Naive B cell (primary cell): ENCODE results near the gene PIK3R3. TPM values are rescaled to one million over a fixed set of nuclear protein-coding genes. Genes with fewer than 3 reads are reported as not detected.

ENCODE experiments used
- ATAC-seq, 2 donors: fragments of 150-1000 bp; cut with Tn5 transposase; 2 replicates each; pipeline ENCODE4 v1.10.0; 2021; ENCODE audit warnings: low read depth in 2 of 2, mild to moderate bottlenecking in 2 of 2, moderate library complexity in 2 of 2
- DNase-seq: peaks from one replicate; pipeline ENCODE4 v3.0.0; 2022
- H3K27ac Mint-ChIP-seq, 6 donors: one replicate each; pipeline ENCODE4 v1.8.0; 2020 to 2022; ENCODE audit warnings: mild to moderate bottlenecking in 6 of 6, mixed read lengths in 6 of 6, moderate library complexity in 5 of 6, inconsistent platforms in 2 of 6
- H3K27me3 Mint-ChIP-seq, 3 donors: one replicate each; pipeline ENCODE4 v1.8.0; 2021 to 2022; ENCODE audit warnings: mixed read lengths in 3 of 3, mild to moderate bottlenecking in 1 of 3
- H3K36me3 Mint-ChIP-seq, 2 donors: one replicate each; pipeline ENCODE4 v1.8.0; 2020 to 2022; ENCODE audit warnings: mixed read lengths in 2 of 2, inconsistent platforms in 1 of 2, mild to moderate bottlenecking in 1 of 2
- H3K4me1 Mint-ChIP-seq, 3 donors: one replicate each; pipeline ENCODE4 v1.8.0; 2020 to 2022; ENCODE audit warnings: mixed read lengths in 3 of 3, inconsistent platforms in 1 of 3, mild to moderate bottlenecking in 1 of 3, moderate library complexity in 1 of 3
- H3K4me3 Mint-ChIP-seq, 8 donors: one replicate each; pipeline ENCODE4 v1.8.0; 2020 to 2022; ENCODE audit warnings: mild to moderate bottlenecking in 8 of 8, mixed read lengths in 8 of 8, moderate library complexity in 8 of 8, inconsistent platforms in 2 of 8
- H3K9me3 Mint-ChIP-seq, 7 donors: one replicate each; pipeline ENCODE4 v1.8.0; 2020 to 2022; ENCODE audit warnings: mixed read lengths in 7 of 7, mild to moderate bottlenecking in 5 of 7, inconsistent platforms in 2 of 7, moderate library complexity in 1 of 7
- polyA plus RNA-seq, 6 donors: library from polyadenylated mRNA; unstranded; fragments of 300-500 nt; fragmentation: Illumina TruSeq; gene quantifications; one replicate each; pipeline ENCODE4 v1.2.3, GENCODE V29; 2021; ENCODE audit warnings: low read depth in 6 of 6

PIK3R3 gene
- polyA plus RNA-seq = under 1 TPM in 3 of 6 donors, not detected in 3; 0.11 to 0.31 (median 0.25) TPM

GRCh38 chr1:46132529-46133180 lies at the start of gene PIK3R3:
Gene PIK3R3, minus strand, starts transcription at chr1:46132629. Its CDS starts 677 bp downstream, at chr1:46131952.
- DNase-seq (peak; percentile 76), ATAC-seq (peak; percentile 87 to 91)
- H3K4me1 Mint-ChIP-seq = peaks cover 21 to 28% (median 24%) of the 10 kb centered on the region in 3 donors
- H3K27me3 Mint-ChIP-seq = peaks cover 41 to 54% (median 53%) of the 10 kb centered on the region in 3 donors
- peak within 1 kb of the TSS; percentile 95 to 100 (median 98) for H3K4me3 Mint-ChIP-seq
- peak within 1 kb of the TSS; percentile 85 to 96 (median 88) for H3K27ac Mint-ChIP-seq
- H3K36me3 Mint-ChIP-seq = no peaks in the 10 kb centered on the region
- H3K9me3 Mint-ChIP-seq = peaks cover 0 to 3% (median 0%) of the 10 kb centered on the region in 7 donors

DNA sequence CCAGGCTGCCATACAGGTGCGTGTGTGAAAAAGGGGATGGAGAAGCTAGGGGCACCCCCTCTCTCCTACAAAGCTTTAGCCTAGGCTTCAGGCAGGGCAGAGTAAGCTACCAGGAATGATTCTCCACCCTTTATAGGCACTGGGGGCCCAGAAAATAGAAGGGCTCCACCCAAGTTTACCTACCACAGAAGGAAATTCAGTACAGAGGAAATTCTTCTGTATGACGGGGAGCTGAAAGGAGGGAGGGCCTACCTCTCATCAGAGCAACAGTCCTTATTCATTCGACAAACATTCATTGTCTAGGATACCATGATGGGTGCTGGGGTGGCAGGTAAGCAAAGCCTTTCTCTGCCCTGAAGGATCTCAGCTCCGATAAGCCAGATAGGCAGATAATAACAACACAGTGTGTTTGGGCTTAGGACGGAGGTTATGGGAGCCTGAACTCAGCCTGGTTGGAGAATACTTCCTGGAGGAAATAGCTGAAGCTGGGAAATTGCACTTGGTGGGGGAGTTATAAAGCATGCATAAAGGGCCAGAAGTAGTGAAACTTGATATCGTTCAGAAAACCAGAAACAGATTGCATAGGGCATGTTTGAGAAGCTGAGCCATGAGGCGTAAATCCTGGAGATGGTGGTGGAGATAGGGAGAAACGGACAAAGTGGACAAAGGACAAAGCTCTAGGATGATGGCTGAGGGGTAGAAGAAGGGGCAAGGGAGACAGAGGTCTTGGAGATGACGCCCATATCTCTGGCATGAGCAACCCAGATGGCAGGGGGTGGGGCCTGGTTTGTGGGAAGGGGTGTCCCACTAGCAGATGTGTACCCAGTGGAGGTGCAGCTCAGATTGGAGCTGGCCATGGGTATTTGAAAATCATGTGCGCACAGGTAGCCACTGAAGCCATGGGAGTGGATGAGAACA lies 49.2 kb upstream of the PIK3R3 start:
- Mint-ChIP-seq H3K36me3 (no peaks in the 10 kb centered on the region), H3K4me3 (no peak overlapping the region), H3K9me3 (no peaks in the 10 kb centered on the region), H3K4me1 (peaks cover 9 to 14% (median 14%) of the 10 kb centered on the region in 3 donors), H3K27ac (peak overlapping the region in 1 of 6 donors; percentile 3), H3K27me3 (no peaks in the 10 kb centered on the region)
- DNase-seq = no peak
- ATAC-seq = no peak

DNA sequence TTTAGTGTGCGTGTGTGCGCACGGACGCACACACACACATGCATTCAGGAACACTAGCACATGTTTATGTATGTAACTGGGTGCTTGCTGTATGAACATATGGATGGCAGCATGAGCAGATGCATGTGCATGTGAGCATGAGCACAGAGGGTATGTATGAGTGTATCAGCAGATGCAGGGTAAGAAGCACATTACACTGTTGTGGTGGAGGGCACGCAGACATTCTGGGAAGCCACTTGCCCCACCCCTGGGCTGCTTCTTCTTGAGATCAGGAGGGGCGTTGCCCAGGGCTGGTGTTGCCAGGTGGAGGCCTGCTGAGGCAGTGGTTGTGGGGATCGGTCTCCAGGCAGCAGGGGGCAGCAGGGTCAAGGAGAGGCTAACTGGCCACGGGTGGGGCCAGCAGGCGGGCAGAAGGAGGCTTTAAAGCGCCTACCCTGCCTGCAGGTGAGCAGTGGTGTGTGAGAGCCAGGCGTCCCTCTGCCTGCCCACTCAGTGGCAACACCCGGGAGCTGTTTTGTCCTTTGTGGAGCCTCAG lies 47.7 kb upstream of the PIK3R3 start:
- DNase-seq = no peak
- Mint-ChIP-seq H3K36me3 (no peaks in the 10 kb centered on the region), H3K4me3 (no peak overlapping the region), H3K27ac (no peak overlapping the region), H3K27me3 (no peaks in the 10 kb centered on the region), H3K4me1 (peaks cover 8 to 12% (median 9%) of the 10 kb centered on the region in 3 donors), H3K9me3 (no peaks in the 10 kb centered on the region)
- no peak for ATAC-seq

GRCh38 chr1:46179138-46180081 lies 47.0 kb upstream of the PIK3R3 start:
- H3K27me3 Mint-ChIP-seq = no peaks in the 10 kb centered on the region
- H3K36me3 Mint-ChIP-seq = no peaks in the 10 kb centered on the region
- ATAC-seq = peak; percentile 76 to 82
- no peak overlapping the region for H3K4me3 Mint-ChIP-seq
- no peaks in the 10 kb centered on the region for H3K9me3 Mint-ChIP-seq
- peaks cover 6% of the 10 kb centered on the region in 3 donors for H3K4me1 Mint-ChIP-seq
- DNase-seq = peak; percentile 53
- no peak overlapping the region for H3K27ac Mint-ChIP-seq

- peaks cover 4 to 8% (median 5%) of the 10 kb centered on the region in 3 donors for H3K4me1 Mint-ChIP-seq
- DNase-seq = no peak
- no peaks in the 10 kb centered on the region for H3K9me3 Mint-ChIP-seq
- no peaks in the 10 kb centered on the region for H3K27me3 Mint-ChIP-seq
- no peak within 1 kb of the TSS for H3K4me3 Mint-ChIP-seq
- no peaks in the 10 kb centered on the region for H3K36me3 Mint-ChIP-seq
- H3K27ac Mint-ChIP-seq = peak within 1 kb of the TSS in 2 of 6 donors; percentile 5 to 38
- ATAC-seq = no peak
These were observed 43.9 kb upstream of the PIK3R3 start, which contains the start of gene P3R3URF for GRCh38 chr1:46176211-46176865. Gene P3R3URF, minus strand, starts transcription at chr1:46176488. Its CDS starts 17 bp downstream, at chr1:46176471.

GRCh38 chr1:46175243-46175642 lies 42.8 kb upstream of the PIK3R3 start:
- H3K36me3 Mint-ChIP-seq = no peaks in the 10 kb centered on the region
- peaks cover 4 to 8% (median 5%) of the 10 kb centered on the region in 3 donors for H3K4me1 Mint-ChIP-seq
- DNase-seq = no peak
- no peaks in the 10 kb centered on the region for H3K9me3 Mint-ChIP-seq
- H3K27me3 Mint-ChIP-seq = no peaks in the 10 kb centered on the region
- H3K4me3 Mint-ChIP-seq = no peak overlapping the region
- H3K27ac Mint-ChIP-seq = no peak overlapping the region
- ATAC-seq = no peak

GRCh38 chr1:46174448-46175231 lies 42.2 kb upstream of the PIK3R3 start, which contains the start of gene TSPAN1:
Gene TSPAN1, plus strand, starts transcription at chr1:46175087. Its CDS starts 6,021 bp downstream, at chr1:46181108.
- DNase-seq (no peak), ATAC-seq (no peak)
- Mint-ChIP-seq H3K4me3 (no peak within 1 kb of the TSS), H3K27me3 (no peaks in the 10 kb centered on the region), H3K4me1 (peaks cover 4 to 8% (median 5%) of the 10 kb centered on the region in 3 donors), H3K36me3 (no peaks in the 10 kb centered on the region), H3K27ac (no peak within 1 kb of the TSS), H3K9me3 (no peaks in the 10 kb centered on the region)

- no peak overlapping the region for H3K27ac Mint-ChIP-seq
- H3K36me3 Mint-ChIP-seq = no peaks in the 10 kb centered on the region
- DNase-seq (no peak), ATAC-seq (peak; percentile 57 to 61)
- H3K4me1 Mint-ChIP-seq = peaks cover 4 to 8% (median 5%) of the 10 kb centered on the region in 3 donors
- H3K4me3 Mint-ChIP-seq = no peak overlapping the region
- no peaks in the 10 kb centered on the region for H3K9me3 Mint-ChIP-seq
- peaks cover 0 to 5% (median 0%) of the 10 kb centered on the region in 3 donors for H3K27me3 Mint-ChIP-seq
These were observed 41.0 kb upstream of the PIK3R3 start for GRCh38 chr1:46173361-46173856.

DNA sequence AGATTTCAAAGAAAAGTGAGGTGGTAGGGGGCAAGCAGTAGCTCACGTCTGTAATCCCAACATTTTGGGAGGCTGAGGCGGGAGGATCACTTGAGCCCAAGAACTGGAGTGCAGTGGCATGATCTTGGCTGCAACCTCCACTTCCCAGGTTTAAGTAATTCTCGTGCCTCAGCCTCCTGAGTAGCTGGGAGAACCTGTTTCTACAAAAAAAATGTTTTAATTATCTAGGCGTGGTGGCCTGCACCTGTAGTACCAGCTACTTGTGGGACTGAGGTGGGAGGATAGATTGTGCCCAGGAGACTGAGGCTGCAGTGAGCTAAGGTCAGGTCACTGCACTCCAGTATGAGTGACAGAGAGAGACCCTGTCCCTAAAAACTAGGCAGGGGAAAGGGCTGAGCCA lies 39.9 kb upstream of the PIK3R3 start:
- H3K4me1 Mint-ChIP-seq = peaks cover 8 to 12% (median 10%) of the 10 kb centered on the region in 3 donors

GRCh38 chr1:46171871-46172270 lies 39.4 kb upstream of the PIK3R3 start:
- peaks cover 0 to 7% (median 5%) of the 10 kb centered on the region in 3 donors for H3K27me3 Mint-ChIP-seq
- H3K27ac Mint-ChIP-seq = peak overlapping the region in 2 of 6 donors; percentile 84 to 93
- no peaks in the 10 kb centered on the region for H3K9me3 Mint-ChIP-seq
- H3K4me1 Mint-ChIP-seq = peaks cover 11 to 16% (median 14%) of the 10 kb centered on the region in 3 donors
- H3K36me3 Mint-ChIP-seq = no peaks in the 10 kb centered on the region
- H3K4me3 Mint-ChIP-seq = peak overlapping the region in 1 of 8 donors; percentile 30
- ATAC-seq (no peak), DNase-seq (no peak)

More for the DNA sequence above, 39.9 kb upstream of the PIK3R3 start:
- DNase-seq = no peak
- no peaks in the 10 kb centered on the region for H3K9me3 Mint-ChIP-seq
- ATAC-seq = no peak
- H3K36me3 Mint-ChIP-seq = no peaks in the 10 kb centered on the region
- peak overlapping the region in 1 of 6 donors; percentile 84 for H3K27ac Mint-ChIP-seq
- H3K4me3 Mint-ChIP-seq = peak overlapping the region in 2 of 8 donors; percentile 17 to 30
- H3K27me3 Mint-ChIP-seq = peaks cover 0 to 6% (median 5%) of the 10 kb centered on the region in 3 donors

DNA sequence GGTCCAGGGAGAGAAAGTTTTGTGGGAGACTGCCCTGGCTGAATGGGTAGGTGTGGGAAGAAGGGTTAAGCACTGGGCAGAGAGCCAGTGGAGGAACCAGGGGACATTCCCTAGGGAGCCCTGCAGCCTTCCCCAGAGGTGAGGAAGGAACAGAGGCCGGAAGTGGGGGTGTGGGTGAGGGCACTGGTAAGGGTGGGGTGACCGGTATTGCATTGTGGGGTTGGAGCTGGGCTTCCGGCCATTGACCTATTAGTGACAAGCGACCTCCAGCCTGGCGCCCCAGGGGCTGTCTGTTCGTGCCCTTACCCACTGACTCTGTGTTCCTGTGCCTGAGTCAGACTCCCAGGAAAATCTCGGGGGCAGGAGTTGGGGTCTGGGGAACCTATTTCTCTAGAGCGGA lies 38.9 kb upstream of the PIK3R3 start:
- Mint-ChIP-seq H3K27me3 (peaks cover 0 to 7% (median 5%) of the 10 kb centered on the region in 3 donors), H3K36me3 (no peaks in the 10 kb centered on the region), H3K4me3 (no peak overlapping the region), H3K27ac (no peak overlapping the region), H3K4me1 (peaks cover 16 to 21% (median 19%) of the 10 kb centered on the region in 3 donors), H3K9me3 (no peaks in the 10 kb centered on the region)
- no peak for ATAC-seq
- no peak for DNase-seq
